SH-SY5Y (cell line): ENCODE data around the gene RIMS1.

Experiments used
- GATA2 ChIP-seq: IDR thresholded peaks from 2 replicates; pipeline ENCODE4 v1.6.1; 2011; ENCODE audit warnings: mild to moderate bottlenecking, low read depth, low read length
- GATA3 ChIP-seq: IDR thresholded peaks from 2 replicates; pipeline ENCODE4 v1.6.1; 2011; ENCODE audit warnings: low read depth, mild to moderate bottlenecking, low read length, moderate library complexity

DNA sequence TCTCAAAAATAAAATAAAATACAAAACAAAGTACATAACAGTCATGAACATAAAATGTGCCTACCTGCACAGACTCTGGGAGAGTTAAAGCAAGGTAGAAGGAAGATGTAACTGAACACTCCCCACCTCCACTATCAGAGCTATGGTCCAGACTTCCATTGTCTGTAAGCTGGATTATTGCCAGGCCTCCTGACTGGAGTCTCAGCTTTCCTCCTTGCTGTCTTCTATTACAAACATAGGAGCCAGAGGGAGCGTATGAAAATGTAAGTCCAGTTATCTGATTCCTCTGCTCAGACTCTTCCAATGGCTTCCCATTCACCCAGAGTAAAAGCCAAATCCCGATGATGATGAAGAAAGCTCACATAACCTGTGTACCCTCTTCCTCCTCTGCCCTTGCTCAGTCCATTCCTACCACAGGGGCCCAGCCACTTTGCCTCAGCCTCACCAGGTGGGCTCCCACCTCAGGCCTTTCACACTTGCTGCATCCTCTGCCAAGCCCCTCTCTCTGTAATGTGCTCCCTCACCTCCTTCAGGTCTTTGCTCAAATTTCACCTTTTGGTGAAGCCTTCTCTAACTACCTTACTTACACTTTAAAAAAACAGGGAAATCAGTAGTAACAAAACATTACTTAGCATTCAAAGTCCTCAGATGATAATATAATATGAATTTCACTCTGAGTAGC, 194.1 kb downstream of the RIMS1 start:
- TF ChIP-seq GATA2: no peak
- no peak for TF ChIP-seq GATA3
